ENCODE results near the gene NUDCD3. TPM values are rescaled to one million over a fixed set of nuclear protein-coding genes. Genes with fewer than 3 reads are reported as not detected.

The NUDCD3 gene
- total and polyA plus RNA-seq, 2 of the 8 experiments (the other 6 are each of a cell fraction or from before 2014, with no cell fraction given) = 35.2 to 93.7 TPM

GRCh38 chr7:44445986-44446671 is 44.3 kb downstream of the NUDCD3 start (continued):
- TF ChIP-seq, protein P1, sequence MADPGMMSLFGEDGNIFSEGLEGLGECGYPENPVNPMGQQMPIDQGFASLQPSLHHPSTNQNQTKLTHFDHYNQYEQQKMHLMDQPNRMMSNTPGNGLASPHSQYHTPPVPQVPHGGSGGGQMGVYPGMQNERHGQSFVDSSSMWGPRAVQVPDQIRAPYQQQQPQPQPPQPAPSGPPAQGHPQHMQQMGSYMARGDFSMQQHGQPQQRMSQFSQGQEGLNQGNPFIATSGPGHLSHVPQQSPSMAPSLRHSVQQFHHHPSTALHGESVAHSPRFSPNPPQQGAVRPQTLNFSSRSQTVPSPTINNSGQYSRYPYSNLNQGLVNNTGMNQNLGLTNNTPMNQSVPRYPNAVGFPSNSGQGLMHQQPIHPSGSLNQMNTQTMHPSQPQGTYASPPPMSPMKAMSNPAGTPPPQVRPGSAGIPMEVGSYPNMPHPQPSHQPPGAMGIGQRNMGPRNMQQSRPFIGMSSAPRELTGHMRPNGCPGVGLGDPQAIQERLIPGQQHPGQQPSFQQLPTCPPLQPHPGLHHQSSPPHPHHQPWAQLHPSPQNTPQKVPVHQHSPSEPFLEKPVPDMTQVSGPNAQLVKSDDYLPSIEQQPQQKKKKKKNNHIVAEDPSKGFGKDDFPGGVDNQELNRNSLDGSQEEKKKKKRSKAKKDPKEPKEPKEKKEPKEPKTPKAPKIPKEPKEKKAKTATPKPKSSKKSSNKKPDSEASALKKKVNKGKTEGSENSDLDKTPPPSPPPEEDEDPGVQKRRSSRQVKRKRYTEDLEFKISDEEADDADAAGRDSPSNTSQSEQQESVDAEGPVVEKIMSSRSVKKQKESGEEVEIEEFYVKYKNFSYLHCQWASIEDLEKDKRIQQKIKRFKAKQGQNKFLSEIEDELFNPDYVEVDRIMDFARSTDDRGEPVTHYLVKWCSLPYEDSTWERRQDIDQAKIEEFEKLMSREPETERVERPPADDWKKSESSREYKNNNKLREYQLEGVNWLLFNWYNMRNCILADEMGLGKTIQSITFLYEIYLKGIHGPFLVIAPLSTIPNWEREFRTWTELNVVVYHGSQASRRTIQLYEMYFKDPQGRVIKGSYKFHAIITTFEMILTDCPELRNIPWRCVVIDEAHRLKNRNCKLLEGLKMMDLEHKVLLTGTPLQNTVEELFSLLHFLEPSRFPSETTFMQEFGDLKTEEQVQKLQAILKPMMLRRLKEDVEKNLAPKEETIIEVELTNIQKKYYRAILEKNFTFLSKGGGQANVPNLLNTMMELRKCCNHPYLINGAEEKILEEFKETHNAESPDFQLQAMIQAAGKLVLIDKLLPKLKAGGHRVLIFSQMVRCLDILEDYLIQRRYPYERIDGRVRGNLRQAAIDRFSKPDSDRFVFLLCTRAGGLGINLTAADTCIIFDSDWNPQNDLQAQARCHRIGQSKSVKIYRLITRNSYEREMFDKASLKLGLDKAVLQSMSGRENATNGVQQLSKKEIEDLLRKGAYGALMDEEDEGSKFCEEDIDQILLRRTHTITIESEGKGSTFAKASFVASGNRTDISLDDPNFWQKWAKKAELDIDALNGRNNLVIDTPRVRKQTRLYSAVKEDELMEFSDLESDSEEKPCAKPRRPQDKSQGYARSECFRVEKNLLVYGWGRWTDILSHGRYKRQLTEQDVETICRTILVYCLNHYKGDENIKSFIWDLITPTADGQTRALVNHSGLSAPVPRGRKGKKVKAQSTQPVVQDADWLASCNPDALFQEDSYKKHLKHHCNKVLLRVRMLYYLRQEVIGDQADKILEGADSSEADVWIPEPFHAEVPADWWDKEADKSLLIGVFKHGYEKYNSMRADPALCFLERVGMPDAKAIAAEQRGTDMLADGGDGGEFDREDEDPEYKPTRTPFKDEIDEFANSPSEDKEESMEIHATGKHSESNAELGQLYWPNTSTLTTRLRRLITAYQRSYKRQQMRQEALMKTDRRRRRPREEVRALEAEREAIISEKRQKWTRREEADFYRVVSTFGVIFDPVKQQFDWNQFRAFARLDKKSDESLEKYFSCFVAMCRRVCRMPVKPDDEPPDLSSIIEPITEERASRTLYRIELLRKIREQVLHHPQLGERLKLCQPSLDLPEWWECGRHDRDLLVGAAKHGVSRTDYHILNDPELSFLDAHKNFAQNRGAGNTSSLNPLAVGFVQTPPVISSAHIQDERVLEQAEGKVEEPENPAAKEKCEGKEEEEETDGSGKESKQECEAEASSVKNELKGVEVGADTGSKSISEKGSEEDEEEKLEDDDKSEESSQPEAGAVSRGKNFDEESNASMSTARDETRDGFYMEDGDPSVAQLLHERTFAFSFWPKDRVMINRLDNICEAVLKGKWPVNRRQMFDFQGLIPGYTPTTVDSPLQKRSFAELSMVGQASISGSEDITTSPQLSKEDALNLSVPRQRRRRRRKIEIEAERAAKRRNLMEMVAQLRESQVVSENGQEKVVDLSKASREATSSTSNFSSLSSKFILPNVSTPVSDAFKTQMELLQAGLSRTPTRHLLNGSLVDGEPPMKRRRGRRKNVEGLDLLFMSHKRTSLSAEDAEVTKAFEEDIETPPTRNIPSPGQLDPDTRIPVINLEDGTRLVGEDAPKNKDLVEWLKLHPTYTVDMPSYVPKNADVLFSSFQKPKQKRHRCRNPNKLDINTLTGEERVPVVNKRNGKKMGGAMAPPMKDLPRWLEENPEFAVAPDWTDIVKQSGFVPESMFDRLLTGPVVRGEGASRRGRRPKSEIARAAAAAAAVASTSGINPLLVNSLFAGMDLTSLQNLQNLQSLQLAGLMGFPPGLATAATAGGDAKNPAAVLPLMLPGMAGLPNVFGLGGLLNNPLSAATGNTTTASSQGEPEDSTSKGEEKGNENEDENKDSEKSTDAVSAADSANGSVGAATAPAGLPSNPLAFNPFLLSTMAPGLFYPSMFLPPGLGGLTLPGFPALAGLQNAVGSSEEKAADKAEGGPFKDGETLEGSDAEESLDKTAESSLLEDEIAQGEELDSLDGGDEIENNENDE (IDR thresholded peaks at IDR 0.05; ENCODE audit: insufficient replicate concordance, low read length) = no peak
- TF ChIP-seq, protein P2, sequence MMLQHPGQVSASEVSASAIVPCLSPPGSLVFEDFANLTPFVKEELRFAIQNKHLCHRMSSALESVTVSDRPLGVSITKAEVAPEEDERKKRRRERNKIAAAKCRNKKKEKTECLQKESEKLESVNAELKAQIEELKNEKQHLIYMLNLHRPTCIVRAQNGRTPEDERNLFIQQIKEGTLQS (IDR thresholded peaks at IDR 0.05; ENCODE audit: insufficient read depth, low read depth, low read length) = no peak
- no peak for TF ChIP-seq CTCF (IDR thresholded peaks at IDR 0.05; ENCODE audit: control extremely low read depth in 1 of 3, insufficient read depth in 1 of 3, low read depth in 1 of 3, low read length in 3 of 3)
- no peak for TF ChIP-seq GTF2F1 (IDR thresholded peaks at IDR 0.05; ENCODE audit: borderline replicate concordance, low read depth, low read length)

Measured in H1 (cell line).